Activated CD8-positive, alpha-beta T cell treated with anti-CD3 and anti-CD28 coated beads for 36 hours (primary cell): ENCODE measurements around the gene AKAP13. TPM values are rescaled to one million over a fixed set of nuclear protein-coding genes. Genes with fewer than 3 reads are reported as not detected.

ENCODE experiments used
- ATAC-seq: fragments of 200-7000 bp; cut with Tn5 transposase; one replicate; pipeline ENCODE4 v1.10.0; 2021; ENCODE audit warnings: mild to moderate bottlenecking, moderate library complexity
- CTCF ChIA-PET: fragments of 350-600 bp; sonication (Branson Sonifier 250); formaldehyde crosslinking; loops from one replicate; lab custom pipeline; 2021; ENCODE audit warnings: antibody characterized with exemption; lab: Charles Lee
- POLR2A ChIA-PET: fragments of 350-600 bp; sonication (Branson Sonifier 250); formaldehyde crosslinking; loops from one replicate; lab custom pipeline; 2021; ENCODE audit warnings: antibody characterized with exemption; lab: Charles Lee
- DNase-seq: peaks from one replicate; pipeline ENCODE4 v3.0.0-alpha.2; 2020
- H3K27ac Mint-ChIP-seq: one replicate; pipeline ENCODE4 v1.8.0; 2021; ENCODE audit warnings: mild to moderate bottlenecking, mixed read lengths
- H3K27me3 Mint-ChIP-seq: one replicate; pipeline ENCODE4 v1.8.0; 2021; ENCODE audit warnings: mixed read lengths
- H3K36me3 Mint-ChIP-seq: one replicate; pipeline ENCODE4 v1.8.0; 2021; ENCODE audit warnings: low read depth, mixed read lengths
- H3K4me1 Mint-ChIP-seq: one replicate; pipeline ENCODE4 v1.8.0; 2021; ENCODE audit warnings: low read depth, mixed read lengths
- H3K4me3 Mint-ChIP-seq: one replicate; pipeline ENCODE4 v1.8.0; 2021; ENCODE audit warnings: mild to moderate bottlenecking, moderate library complexity, mixed read lengths
- H3K9me3 Mint-ChIP-seq: one replicate; pipeline ENCODE4 v1.8.0; 2021; ENCODE audit warnings: mixed read lengths
- CTCF ChIP-seq: fragments of 200-600 bp; IDR thresholded peaks from one replicate; pipeline ENCODE4 v1.8.0; 2022; ENCODE audit warnings: antibody characterized with exemption, mild to moderate bottlenecking
- intact Hi-C: fragments of 100-400 bp; cut with micrococcal nuclease; formaldehyde crosslinking; loops from one replicate; pipeline ENCODE4 v1.10.0; 2022
- total RNA-seq, 2 experiments: library from RNA; stranded (reverse); gene quantifications; one replicate each; pipeline ENCODE4 v1.2.3, GENCODE V29; 2021

The AKAP13 gene
- total RNA-seq, 2 experiments from 2014 or later: 79.1 to 79.5 TPM

- Mint-ChIP-seq H3K36me3 (peaks cover 6% of the 10 kb centered on the region), H3K27ac (peak overlapping the region; percentile 73), H3K27me3 (no peaks in the 10 kb centered on the region), H3K9me3 (no peaks in the 10 kb centered on the region), H3K4me3 (no peak overlapping the region), H3K4me1 (peaks cover 80% of the 10 kb centered on the region)
- no peak for TF ChIP-seq CTCF
- CTCF ChIA-PET: no interaction called here
- POLR2A ChIA-PET: interaction anchor here (0.6 to 1.0 kb wide), 2 partner anchors 18 to 283 kb away, joined by 3 to 4 read pairs; no protein-coding TSS in a partner anchor
- ATAC-seq (no peak), DNase-seq (no peak)
- intact Hi-C loops: no loop called here
Observed at GRCh38 chr15:85406916-85407315, 26.5 kb downstream of the AKAP13 start.

GRCh38 chr15:85407421-85408269 is 27.2 kb downstream of the AKAP13 start:
- CTCF ChIA-PET: interaction anchor here (1.1 kb wide), 1 partner anchor 10 kb away, joined by 4 read pairs; no protein-coding TSS in a partner anchor

DNA sequence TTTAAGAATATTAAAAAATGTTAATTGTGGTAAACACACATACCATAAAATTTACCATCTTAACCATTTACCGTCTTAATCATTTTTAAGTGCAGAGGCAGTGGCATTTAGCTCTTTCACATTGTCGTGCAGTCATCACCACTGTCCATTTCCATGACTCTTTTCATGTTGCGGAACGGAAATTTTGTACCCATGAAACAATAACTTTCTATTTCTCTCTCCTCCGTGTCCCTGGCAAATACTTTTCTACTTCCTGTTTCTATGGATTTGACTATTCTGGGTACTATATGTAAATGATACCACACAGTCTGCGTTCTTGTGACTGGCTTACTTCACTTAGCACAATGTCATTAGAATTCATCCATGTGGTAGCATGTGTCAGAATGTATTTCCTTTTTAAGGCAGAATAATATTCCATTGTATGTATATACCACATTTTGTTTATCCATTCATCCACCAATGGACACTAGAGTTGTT is 27.9 kb downstream of the AKAP13 start:
- Mint-ChIP-seq H3K27me3 (no peaks in the 10 kb centered on the region), H3K36me3 (peaks cover 6% of the 10 kb centered on the region), H3K4me1 (peaks cover 81% of the 10 kb centered on the region), H3K4me3 (peak overlapping the region; percentile 12), H3K27ac (peak overlapping the region; percentile 84), H3K9me3 (no peaks in the 10 kb centered on the region)
- no peak for TF ChIP-seq CTCF
- DNase-seq: peak; percentile 55
- peak; percentile 57 for ATAC-seq
- POLR2A ChIA-PET: interaction anchor here (0.6 to 1.1 kb wide), 2 partner anchors 23 to 672 kb away, joined by 4 to 6 read pairs; no protein-coding TSS in a partner anchor
- CTCF ChIA-PET: interaction anchor here (1.1 kb wide), 1 partner anchor 11 kb away, joined by 4 read pairs; no protein-coding TSS in a partner anchor
- intact Hi-C loops: loop anchor here (2.0 kb wide), 1 partner anchor 78 kb away; no protein-coding TSS in a partner anchor

More at GRCh38 chr15:85407421-85408269, 27.2 kb downstream of the AKAP13 start:
- DNase-seq (peak; percentile 39), ATAC-seq (peak; percentile 71)
- peaks cover 6% of the 10 kb centered on the region for H3K36me3 Mint-ChIP-seq
- H3K27me3 Mint-ChIP-seq: no peaks in the 10 kb centered on the region
- H3K27ac Mint-ChIP-seq: peak overlapping the region; percentile 84
- peak overlapping the region; percentile 1 for H3K4me3 Mint-ChIP-seq
- peaks cover 77% of the 10 kb centered on the region for H3K4me1 Mint-ChIP-seq
- intact Hi-C loops: loop anchor here (2.0 kb wide), 1 partner anchor 77 kb away; no protein-coding TSS in a partner anchor
- POLR2A ChIA-PET: interaction anchor here (0.6 to 1.0 kb wide), 3 partner anchors 19 to 672 kb away, joined by 3 to 6 read pairs (median 4); no protein-coding TSS in a partner anchor
- TF ChIP-seq CTCF: no peak
- H3K9me3 Mint-ChIP-seq: no peaks in the 10 kb centered on the region

DNA sequence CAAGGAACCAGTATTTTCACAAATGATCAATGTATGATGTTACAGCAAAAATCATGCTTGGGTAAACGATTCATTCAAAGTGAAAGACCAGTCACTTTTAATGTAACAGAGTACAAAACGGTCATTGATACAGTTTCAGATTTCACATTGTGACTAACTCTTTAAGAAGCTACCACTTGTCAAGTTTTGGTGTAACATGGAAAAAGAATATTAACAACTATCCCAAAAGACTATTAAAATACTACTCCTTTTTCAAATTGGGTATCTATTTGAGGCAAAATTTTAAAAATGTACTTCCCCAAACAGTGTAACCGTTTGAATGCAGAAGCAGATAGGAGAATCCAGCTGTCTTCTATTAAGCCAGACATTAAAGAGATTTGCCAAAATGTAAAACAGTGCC is 31.7 kb downstream of the AKAP13 start:
- Mint-ChIP-seq H3K36me3 (peaks cover 7% of the 10 kb centered on the region), H3K27me3 (no peaks in the 10 kb centered on the region), H3K4me3 (no peak overlapping the region), H3K27ac (peak overlapping the region; percentile 49), H3K9me3 (no peaks in the 10 kb centered on the region), H3K4me1 (peaks cover 78% of the 10 kb centered on the region)
- ATAC-seq (no peak), DNase-seq (no peak)
- CTCF ChIA-PET: interaction anchor here (0.8 to 6.8 kb wide), 15 partner anchors 9 to 278 kb away, joined by 3 to 90 read pairs (median 6); partner anchors contain the start of gene AKAP13
- intact Hi-C loops: loop anchor here (5.0 kb wide), 1 partner anchor 95 kb away; no protein-coding TSS in a partner anchor
- POLR2A ChIA-PET: interaction anchor here (0.5 to 1.1 kb wide), 5 partner anchors 12 to 147 kb away, joined by 3 read pairs; no protein-coding TSS in a partner anchor
- TF ChIP-seq CTCF: no peak
